ENCODE data around the gene NPC1.
A peak's percentile ranks its signal among the peaks of the same experiment; 100 is the strongest.

Gene NPC1

DNA sequence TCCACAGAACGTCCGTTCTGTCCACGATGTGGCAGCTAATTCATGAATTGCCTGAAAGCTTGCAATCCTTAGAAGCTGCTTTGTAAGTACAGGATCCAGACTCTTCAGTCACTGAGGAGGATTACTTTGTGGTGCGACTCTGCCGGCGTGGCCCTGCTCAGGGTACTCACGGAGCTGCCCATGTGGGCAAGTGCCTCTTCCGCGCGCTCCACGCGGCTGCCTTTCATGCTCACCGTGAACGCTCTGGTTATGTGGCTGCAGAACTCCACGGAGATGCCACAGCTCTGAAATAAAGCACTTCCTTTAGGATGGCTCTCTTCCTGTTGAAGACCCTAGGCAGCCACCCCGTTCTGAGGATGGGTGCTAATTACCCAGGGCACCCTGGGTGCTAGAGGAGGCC is 52.0 kb downstream of the NPC1 start:
- Histone ChIP-seq H3K4me2 (ENCODE audit: low read length) (no peak overlapping the region), H3K36me3 (ENCODE audit: control insufficient read depth, insufficient read depth, low read length) (peaks cover 18% of the 10 kb centered on the region), H3K4ac (ENCODE audit: low read depth, low read length) (no peak overlapping the region), H4K5ac (ENCODE audit: low read length) (no peak overlapping the region), H2BK120ac (ENCODE audit: low read depth, low read length) (no peak overlapping the region), H3K27ac (ENCODE audit: low read depth, low read length) (no peak overlapping the region), H2BK5ac (ENCODE audit: low read length) (no peak overlapping the region), H3K79me2 (ENCODE audit: control insufficient read depth, insufficient read depth, low read length) (no peaks in the 10 kb centered on the region), H3K18ac (ENCODE audit: low read length) (no peak overlapping the region), H2AK5ac (ENCODE audit: low read length) (no peak overlapping the region), H3K4me1 (ENCODE audit: control insufficient read depth, low read depth, low read length) (no peaks in the 10 kb centered on the region), H3K27me3 (ENCODE audit: insufficient read depth, low read length, poor library complexity) (no peaks in the 10 kb centered on the region), H3K4me3 (ENCODE audit: low read length) (no peak overlapping the region), H4K8ac (ENCODE audit: low read depth, low read length) (no peak overlapping the region), H3K56ac (ENCODE audit: low read length) (no peak overlapping the region), H3K9ac (ENCODE audit: low read length) (no peak overlapping the region), H3K79me1 (ENCODE audit: low read length) (no peaks in the 10 kb centered on the region), H3K23ac (ENCODE audit: low read length) (no peak overlapping the region), H2BK15ac (replicated peaks; ENCODE audit: low read depth) (no peak overlapping the region)
- DNase-seq = no peak
- WGBS (ENCODE audit: extremely low coverage, insufficient coverage, low lambda C conversion rate) = no CpG with 5 or more reads among the region's 16 CpGs

DNA sequence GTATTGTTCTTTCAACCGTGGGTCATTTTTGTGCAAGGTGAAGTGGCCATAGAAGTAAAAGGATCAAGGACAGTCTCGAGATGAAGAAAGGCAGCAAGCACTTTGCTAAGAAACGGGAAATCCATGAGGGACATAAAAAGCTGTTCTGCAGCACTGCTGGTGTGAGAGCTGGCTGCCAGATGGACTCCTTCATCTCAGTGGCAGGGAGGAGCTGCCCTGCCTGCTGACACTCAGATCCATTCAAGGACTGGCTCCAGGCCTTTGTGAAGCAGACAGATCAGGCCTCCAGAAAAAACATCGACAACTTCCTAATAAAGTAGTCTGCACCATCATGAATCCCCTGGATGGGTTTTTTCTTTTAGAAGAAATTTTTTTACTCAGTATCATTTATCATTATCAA is 53.5 kb downstream of the NPC1 start:
- Histone ChIP-seq H2BK120ac (ENCODE audit: low read depth, low read length) (no peak overlapping the region), H3K4me1 (ENCODE audit: control insufficient read depth, low read depth, low read length) (no peaks in the 10 kb centered on the region), H3K36me3 (ENCODE audit: control insufficient read depth, insufficient read depth, low read length) (peaks cover 19% of the 10 kb centered on the region), H3K18ac (ENCODE audit: low read length) (no peak overlapping the region), H3K4me2 (ENCODE audit: low read length) (no peak overlapping the region), H3K9ac (ENCODE audit: low read length) (no peak overlapping the region), H2BK5ac (ENCODE audit: low read length) (no peak overlapping the region), H3K79me2 (ENCODE audit: control insufficient read depth, insufficient read depth, low read length) (no peaks in the 10 kb centered on the region), H2BK15ac (replicated peaks; ENCODE audit: low read depth) (no peak overlapping the region), H3K79me1 (ENCODE audit: low read length) (no peaks in the 10 kb centered on the region), H3K27me3 (ENCODE audit: insufficient read depth, low read length, poor library complexity) (no peaks in the 10 kb centered on the region), H2AK5ac (ENCODE audit: low read length) (no peak overlapping the region), H4K8ac (ENCODE audit: low read depth, low read length) (no peak overlapping the region), H4K5ac (ENCODE audit: low read length) (no peak overlapping the region), H3K4me3 (ENCODE audit: low read length) (no peak overlapping the region), H3K27ac (ENCODE audit: low read depth, low read length) (no peak overlapping the region), H3K56ac (ENCODE audit: low read length) (no peak overlapping the region), H3K4ac (ENCODE audit: low read depth, low read length) (no peak overlapping the region), H3K23ac (ENCODE audit: low read length) (no peak overlapping the region)
- no CpG with 5 or more reads among the region's 4 CpGs for WGBS (ENCODE audit: extremely low coverage, insufficient coverage, low lambda C conversion rate)
- no peak for DNase-seq

DNA sequence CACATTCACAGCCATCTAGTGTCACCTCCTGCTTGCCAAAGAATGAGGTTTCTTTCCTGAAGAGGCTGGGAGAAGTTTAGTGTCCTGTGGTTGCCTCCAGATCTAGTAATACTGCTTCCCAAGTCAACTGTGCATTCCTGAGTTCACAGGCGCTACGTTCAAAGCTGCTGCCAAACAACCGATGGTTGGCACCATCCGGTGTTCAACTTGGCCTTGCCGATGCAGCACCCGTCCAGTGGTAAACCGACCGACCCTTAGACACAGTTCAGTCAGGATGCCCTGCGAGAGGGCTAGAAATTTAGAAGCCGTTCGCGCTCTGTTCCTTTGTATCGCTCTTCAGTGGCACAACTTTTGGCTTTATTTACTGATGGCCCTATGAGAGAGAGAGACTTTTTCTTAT is 54.4 kb downstream of the NPC1 start:
- no CpG with 5 or more reads among the region's 13 CpGs for WGBS (ENCODE audit: extremely low coverage, insufficient coverage, low lambda C conversion rate)
- no peak overlapping the region for H3K27ac ChIP-seq (ENCODE audit: low read depth, low read length)
- H2BK15ac ChIP-seq (replicated peaks; ENCODE audit: low read depth) = no peak overlapping the region
- H3K4me2 ChIP-seq (ENCODE audit: low read length) = no peak overlapping the region
- no peak overlapping the region for H2AK5ac ChIP-seq (ENCODE audit: low read length)
- no peak overlapping the region for H2BK5ac ChIP-seq (ENCODE audit: low read length)
- no peak overlapping the region for H3K4ac ChIP-seq (ENCODE audit: low read depth, low read length)
- no peaks in the 10 kb centered on the region for H3K4me1 ChIP-seq (ENCODE audit: control insufficient read depth, low read depth, low read length)
- no peak overlapping the region for H3K23ac ChIP-seq (ENCODE audit: low read length)
- no peak overlapping the region for H2BK120ac ChIP-seq (ENCODE audit: low read depth, low read length)
- H3K18ac ChIP-seq (ENCODE audit: low read length) = no peak overlapping the region
- no peak overlapping the region for H4K8ac ChIP-seq (ENCODE audit: low read depth, low read length)
- DNase-seq = no peak
- H3K79me2 ChIP-seq (ENCODE audit: control insufficient read depth, insufficient read depth, low read length) = no peaks in the 10 kb centered on the region
- no peaks in the 10 kb centered on the region for H3K79me1 ChIP-seq (ENCODE audit: low read length)
- no peak overlapping the region for H3K56ac ChIP-seq (ENCODE audit: low read length)
- no peak overlapping the region for H3K4me3 ChIP-seq (ENCODE audit: low read length)
- H3K9ac ChIP-seq (ENCODE audit: low read length) = no peak overlapping the region
- H4K5ac ChIP-seq (ENCODE audit: low read length) = no peak overlapping the region
- no peaks in the 10 kb centered on the region for H3K27me3 ChIP-seq (ENCODE audit: insufficient read depth, low read length, poor library complexity)
- H3K36me3 ChIP-seq (ENCODE audit: control insufficient read depth, insufficient read depth, low read length) = peaks cover 19% of the 10 kb centered on the region

DNA sequence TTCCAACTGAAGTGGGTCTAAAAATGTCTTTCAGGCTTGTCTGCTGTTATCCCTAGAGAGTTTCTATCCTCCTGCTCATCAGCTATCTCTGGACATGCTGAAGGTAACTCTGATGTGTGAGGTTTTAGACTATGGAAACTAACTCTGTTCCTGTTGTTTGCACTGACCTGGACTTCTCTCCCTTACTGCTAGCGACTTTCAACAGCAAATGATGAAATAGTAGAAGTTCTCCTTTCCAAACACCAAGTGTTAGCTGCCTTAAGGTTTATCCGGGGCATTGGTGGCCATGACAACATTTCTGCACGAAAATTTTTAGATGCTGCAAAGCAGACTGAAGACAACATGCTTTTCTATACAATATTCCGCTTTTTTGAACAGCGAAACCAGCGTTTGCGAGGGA is 56.1 kb downstream of the NPC1 start:
- H3K9ac ChIP-seq (ENCODE audit: low read length) = no peak overlapping the region

DNA sequence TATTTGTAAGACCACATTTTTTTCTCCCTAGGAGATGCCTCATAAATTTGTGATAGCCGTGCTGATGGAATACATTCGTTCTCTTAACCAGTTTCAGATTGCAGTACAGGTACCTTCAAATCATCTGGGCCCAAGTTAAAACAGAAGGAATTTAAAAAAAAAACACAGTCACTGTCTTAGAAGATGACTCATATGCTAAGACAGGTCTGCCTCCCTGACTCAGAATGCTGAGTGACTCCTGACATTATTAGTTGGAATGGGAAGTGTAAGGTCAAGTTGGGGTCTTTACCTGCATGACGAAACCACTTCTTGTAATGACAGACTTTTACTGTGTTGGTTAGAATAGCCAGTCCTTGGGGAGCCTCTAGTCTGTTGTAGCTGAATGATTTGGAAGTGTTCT is 56.7 kb downstream of the NPC1 start:
- H3K23ac ChIP-seq (ENCODE audit: low read length) = no peak overlapping the region
- H3K27me3 ChIP-seq (ENCODE audit: insufficient read depth, low read length, poor library complexity) = no peaks in the 10 kb centered on the region
- no peaks in the 10 kb centered on the region for H3K4me1 ChIP-seq (ENCODE audit: control insufficient read depth, low read depth, low read length)
- no peak overlapping the region for H2BK15ac ChIP-seq (replicated peaks; ENCODE audit: low read depth)
- no peak overlapping the region for H3K27ac ChIP-seq (ENCODE audit: low read depth, low read length)
- H3K79me1 ChIP-seq (ENCODE audit: low read length) = no peaks in the 10 kb centered on the region
- peak; percentile 83 for DNase-seq
- no peak overlapping the region for H3K9ac ChIP-seq (ENCODE audit: low read length)
- no peak overlapping the region for H4K8ac ChIP-seq (ENCODE audit: low read depth, low read length)
- H3K79me2 ChIP-seq (ENCODE audit: control insufficient read depth, insufficient read depth, low read length) = no peaks in the 10 kb centered on the region
- WGBS (ENCODE audit: extremely low coverage, insufficient coverage, low lambda C conversion rate) = no CpG with 5 or more reads among the region's 3 CpGs
- no peak overlapping the region for H3K56ac ChIP-seq (ENCODE audit: low read length)
- no peak overlapping the region for H2BK120ac ChIP-seq (ENCODE audit: low read depth, low read length)
- H3K18ac ChIP-seq (ENCODE audit: low read length) = no peak overlapping the region
- no peak overlapping the region for H2AK5ac ChIP-seq (ENCODE audit: low read length)
- no peak overlapping the region for H4K5ac ChIP-seq (ENCODE audit: low read length)
- H3K4me2 ChIP-seq (ENCODE audit: low read length) = no peak overlapping the region
- no peak overlapping the region for H2BK5ac ChIP-seq (ENCODE audit: low read length)
- H3K36me3 ChIP-seq (ENCODE audit: control insufficient read depth, insufficient read depth, low read length) = peaks cover 13% of the 10 kb centered on the region
- no peak overlapping the region for H3K4ac ChIP-seq (ENCODE audit: low read depth, low read length)
- no peak overlapping the region for H3K4me3 ChIP-seq (ENCODE audit: low read length)

More for the DNA sequence above, 56.1 kb downstream of the NPC1 start:
- H3K18ac ChIP-seq (ENCODE audit: low read length) = no peak overlapping the region
- no peak overlapping the region for H3K4ac ChIP-seq (ENCODE audit: low read depth, low read length)
- no peak overlapping the region for H4K8ac ChIP-seq (ENCODE audit: low read depth, low read length)
- H3K4me3 ChIP-seq (ENCODE audit: low read length) = no peak overlapping the region
- H2BK15ac ChIP-seq (replicated peaks; ENCODE audit: low read depth) = no peak overlapping the region
- H3K79me2 ChIP-seq (ENCODE audit: control insufficient read depth, insufficient read depth, low read length) = no peaks in the 10 kb centered on the region
- DNase-seq = no peak
- H3K27me3 ChIP-seq (ENCODE audit: insufficient read depth, low read length, poor library complexity) = no peaks in the 10 kb centered on the region
- H3K56ac ChIP-seq (ENCODE audit: low read length) = no peak overlapping the region
- no peaks in the 10 kb centered on the region for H3K4me1 ChIP-seq (ENCODE audit: control insufficient read depth, low read depth, low read length)
- no peak overlapping the region for H3K4me2 ChIP-seq (ENCODE audit: low read length)
- no peak overlapping the region for H2BK120ac ChIP-seq (ENCODE audit: low read depth, low read length)
- H3K36me3 ChIP-seq (ENCODE audit: control insufficient read depth, insufficient read depth, low read length) = peaks cover 16% of the 10 kb centered on the region
- H4K5ac ChIP-seq (ENCODE audit: low read length) = no peak overlapping the region
- H3K23ac ChIP-seq (ENCODE audit: low read length) = no peak overlapping the region
- no peak overlapping the region for H2AK5ac ChIP-seq (ENCODE audit: low read length)
- H2BK5ac ChIP-seq (ENCODE audit: low read length) = no peak overlapping the region
- no CpG with 5 or more reads among the region's 7 CpGs for WGBS (ENCODE audit: extremely low coverage, insufficient coverage, low lambda C conversion rate)
- no peaks in the 10 kb centered on the region for H3K79me1 ChIP-seq (ENCODE audit: low read length)
- no peak overlapping the region for H3K27ac ChIP-seq (ENCODE audit: low read depth, low read length)

DNA sequence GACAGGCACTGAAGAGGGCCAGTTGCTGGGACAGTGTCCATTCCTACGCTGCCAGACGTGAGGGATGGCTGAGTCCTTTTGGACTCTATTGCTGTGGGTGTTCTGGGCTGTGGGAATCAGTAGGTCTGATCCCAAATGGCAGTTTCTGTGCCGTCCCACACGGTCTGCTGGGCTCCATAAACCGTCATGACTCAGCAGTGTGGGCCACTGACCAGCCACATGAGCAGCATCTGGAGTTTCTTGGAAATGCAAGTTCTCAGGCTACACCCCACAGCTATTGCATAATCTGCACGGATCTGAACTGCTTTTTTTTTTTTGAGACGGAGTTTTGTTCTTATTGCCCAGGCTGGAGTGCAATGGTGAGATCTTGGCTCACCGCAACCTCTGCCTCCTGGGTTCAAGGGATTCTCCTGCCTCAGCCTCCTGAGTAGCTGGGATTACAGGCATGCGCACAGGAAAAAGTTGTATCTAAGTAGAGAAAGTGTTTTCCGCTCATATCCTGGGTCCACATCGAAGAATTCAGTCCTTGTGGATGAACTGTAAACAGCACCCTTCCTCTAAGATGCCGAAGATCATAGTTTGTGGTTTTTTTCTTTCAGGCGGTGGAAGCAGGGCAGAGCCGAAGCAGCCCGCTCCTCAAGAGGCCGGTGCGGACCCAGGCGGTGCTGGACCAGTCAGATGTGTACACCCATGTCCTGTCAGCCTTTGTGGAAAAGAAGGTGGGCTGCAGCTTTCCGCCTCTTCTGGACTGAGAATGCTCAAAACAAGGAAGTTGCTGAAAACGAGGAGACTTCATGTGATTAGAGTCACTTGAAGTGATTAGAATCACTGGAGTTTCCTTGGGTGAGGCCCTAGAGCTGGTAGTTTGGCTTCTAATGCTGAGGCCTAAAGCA is 57.5 kb downstream of the NPC1 start:
- Histone ChIP-seq H3K4me3 (ENCODE audit: low read length) (no peak overlapping the region), H3K56ac (ENCODE audit: low read length) (no peak overlapping the region), H3K9ac (ENCODE audit: low read length) (no peak overlapping the region), H4K5ac (ENCODE audit: low read length) (no peak overlapping the region), H2BK5ac (ENCODE audit: low read length) (no peak overlapping the region), H3K4ac (ENCODE audit: low read depth, low read length) (no peak overlapping the region), H3K79me1 (ENCODE audit: low read length) (no peaks in the 10 kb centered on the region), H3K4me1 (ENCODE audit: control insufficient read depth, low read depth, low read length) (no peaks in the 10 kb centered on the region), H3K36me3 (ENCODE audit: control insufficient read depth, insufficient read depth, low read length) (peaks cover 12% of the 10 kb centered on the region), H2BK120ac (ENCODE audit: low read depth, low read length) (no peak overlapping the region), H4K8ac (ENCODE audit: low read depth, low read length) (no peak overlapping the region), H3K27me3 (ENCODE audit: insufficient read depth, low read length, poor library complexity) (no peaks in the 10 kb centered on the region), H3K18ac (ENCODE audit: low read length) (no peak overlapping the region), H2AK5ac (ENCODE audit: low read length) (no peak overlapping the region), H3K79me2 (ENCODE audit: control insufficient read depth, insufficient read depth, low read length) (no peaks in the 10 kb centered on the region), H3K23ac (ENCODE audit: low read length) (no peak overlapping the region), H3K4me2 (ENCODE audit: low read length) (no peak overlapping the region), H2BK15ac (replicated peaks; ENCODE audit: low read depth) (no peak overlapping the region), H3K27ac (ENCODE audit: low read depth, low read length) (no peak overlapping the region)
- no CpG with 5 or more reads among the region's 20 CpGs for WGBS (ENCODE audit: extremely low coverage, insufficient coverage, low lambda C conversion rate)
- peak; percentile 15 for DNase-seq

All from mesendoderm (in vitro differentiated cells).